DOHH2 (cell line): ENCODE measurements around the gene ZSCAN18.

Experiments used
- EZH2phosphoT487 ChIP-seq: fragments of 200-600 bp; sonication (generic); IDR thresholded peaks from 2 replicates; pipeline ENCODE4 v1.6.1; 2017; ENCODE audit warnings: borderline replicate concordance, mild to moderate bottlenecking, antibody characterized with exemption, low read length, moderate library complexity, mixed read lengths
- TF ChIP-seq, protein P1 (sequence below): fragments of 200-600 bp; sonication (generic); IDR thresholded peaks from one replicate; pipeline ENCODE4 v1.5.1; 2014; ENCODE audit warnings: antibody characterized with exemption, mild to moderate bottlenecking, low read depth, low read length; ENCODE audit not compliant: poor library complexity, severe bottlenecking

GRCh38 chr19:58044886-58045285 lies 53.1 kb downstream of the ZSCAN18 start:
- TF ChIP-seq, protein P1, sequence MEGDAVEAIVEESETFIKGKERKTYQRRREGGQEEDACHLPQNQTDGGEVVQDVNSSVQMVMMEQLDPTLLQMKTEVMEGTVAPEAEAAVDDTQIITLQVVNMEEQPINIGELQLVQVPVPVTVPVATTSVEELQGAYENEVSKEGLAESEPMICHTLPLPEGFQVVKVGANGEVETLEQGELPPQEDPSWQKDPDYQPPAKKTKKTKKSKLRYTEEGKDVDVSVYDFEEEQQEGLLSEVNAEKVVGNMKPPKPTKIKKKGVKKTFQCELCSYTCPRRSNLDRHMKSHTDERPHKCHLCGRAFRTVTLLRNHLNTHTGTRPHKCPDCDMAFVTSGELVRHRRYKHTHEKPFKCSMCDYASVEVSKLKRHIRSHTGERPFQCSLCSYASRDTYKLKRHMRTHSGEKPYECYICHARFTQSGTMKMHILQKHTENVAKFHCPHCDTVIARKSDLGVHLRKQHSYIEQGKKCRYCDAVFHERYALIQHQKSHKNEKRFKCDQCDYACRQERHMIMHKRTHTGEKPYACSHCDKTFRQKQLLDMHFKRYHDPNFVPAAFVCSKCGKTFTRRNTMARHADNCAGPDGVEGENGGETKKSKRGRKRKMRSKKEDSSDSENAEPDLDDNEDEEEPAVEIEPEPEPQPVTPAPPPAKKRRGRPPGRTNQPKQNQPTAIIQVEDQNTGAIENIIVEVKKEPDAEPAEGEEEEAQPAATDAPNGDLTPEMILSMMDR = no peak
- no peak for TF ChIP-seq EZH2phosphoT487
